GM12874 (cell line): Measurements from ENCODE around the gene TLX2.

Experiments
- CTCF ChIP-seq: IDR thresholded peaks from 2 replicates; pipeline ENCODE4 v1.5.1; 2011; ENCODE audit warnings: low read depth, mild to moderate bottlenecking, control low read depth, low read length, moderate library complexity; ENCODE audit not compliant: insufficient read depth

TLX2 gene

GRCh38 chr2:74511104-74511989, 2.9 kb upstream of the TLX2 start:
- no peak for TF ChIP-seq CTCF

GRCh38 chr2:74512744-74513604, 1.3 kb upstream of the TLX2 start:
- no peak for TF ChIP-seq CTCF

GRCh38 chr2:74513605-74514367, 464 bp upstream of the TLX2 start:
- TF ChIP-seq CTCF, result no peak

GRCh38 chr2:74515271-74515980, 1.2 kb downstream of the TLX2 start:
- TF ChIP-seq CTCF, result no peak

- TF ChIP-seq CTCF, result no peak
These were observed 1.9 kb downstream of the TLX2 start for GRCh38 chr2:74515981-74516633.

- no peak for TF ChIP-seq CTCF
These were observed 2.4 kb downstream of the TLX2 start for GRCh38 chr2:74516650-74517049.
